Measurements from ENCODE around the gene IBTK.
"Not testable (repeated sequence)": the region's sequence is repeated elsewhere in the genome, so short reads cannot be mapped to it uniquely, and the experiment has no call there.

IBTK gene

GRCh38 chr6:82172594-82172993, 75.0 kb downstream of the IBTK start:
- no peak for DNase-seq (ENCODE audit: low spot score)

DNA sequence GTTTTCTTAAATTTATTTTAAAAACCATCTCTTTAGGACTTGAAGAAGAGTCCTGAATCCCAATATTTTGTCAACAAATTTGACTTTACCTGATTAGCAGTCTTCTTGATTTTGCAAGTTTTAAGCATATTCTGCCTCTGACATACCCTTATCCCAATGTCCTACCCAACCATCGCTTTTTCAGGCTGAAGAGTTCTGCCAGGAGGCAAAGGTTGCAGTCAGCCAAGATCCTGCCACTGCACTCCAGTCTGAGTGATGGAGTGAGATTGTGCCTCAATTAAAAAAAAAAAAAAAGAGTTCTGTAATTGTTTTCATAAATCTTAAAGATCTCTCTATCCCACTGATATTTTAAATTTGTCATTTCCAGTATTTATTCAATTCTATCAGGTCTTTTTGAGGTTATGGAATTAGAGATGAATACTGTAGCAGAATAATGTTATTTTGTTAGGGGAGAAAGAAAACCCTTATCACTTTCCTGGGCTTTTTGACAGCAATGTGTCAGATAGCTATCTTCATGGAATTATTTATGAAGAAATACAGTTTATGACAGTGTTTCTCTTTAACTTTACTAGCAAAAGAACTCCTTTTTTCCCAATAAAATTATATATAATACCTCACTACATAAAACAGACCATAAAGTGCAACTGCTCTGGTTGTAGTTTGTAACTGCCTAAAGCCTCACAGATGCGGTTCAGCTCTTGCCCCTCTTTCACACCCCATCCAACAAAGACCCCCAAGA, 78.2 kb downstream of the IBTK start:
- DNase-seq (ENCODE audit: low spot score), result no peak

- no peak for DNase-seq (ENCODE audit: low spot score)
Measured at GRCh38 chr6:82166493-82166892, 81.1 kb downstream of the IBTK start.

- no peak for DNase-seq (ENCODE audit: low spot score)
Measured at GRCh38 chr6:82160255-82160990, 87.1 kb downstream of the IBTK start.

DNA sequence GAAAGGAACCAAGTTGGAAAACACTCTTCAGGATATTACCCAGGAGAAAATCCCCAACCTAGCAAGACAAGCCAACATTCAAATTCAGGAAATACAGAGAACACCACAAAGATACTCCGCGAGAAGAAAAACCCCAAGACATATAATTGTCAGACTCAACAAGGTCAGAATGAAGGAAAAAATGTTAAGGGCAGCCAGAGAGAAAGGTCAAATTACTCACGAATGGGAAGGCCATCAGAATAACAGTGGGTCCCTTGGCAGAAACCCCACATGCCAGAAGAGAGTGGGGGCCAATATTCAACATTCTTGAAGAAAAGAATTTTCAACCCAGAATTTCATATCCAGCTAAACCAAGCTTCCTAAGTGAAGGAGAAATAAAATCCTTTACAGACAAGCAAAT, 94.8 kb downstream of the IBTK start:
- DNase-seq (ENCODE audit: low spot score), result not testable (repeated sequence)

- not testable (repeated sequence) for DNase-seq (ENCODE audit: low spot score)
Measured at GRCh38 chr6:82151147-82151546, 96.4 kb downstream of the IBTK start.

- no peak for DNase-seq (ENCODE audit: low spot score)
Measured at GRCh38 chr6:82145926-82146452, 101.6 kb downstream of the IBTK start.

- no peak for DNase-seq (ENCODE audit: low spot score)
Measured at GRCh38 chr6:82144852-82145340, 102.6 kb downstream of the IBTK start.

DNA sequence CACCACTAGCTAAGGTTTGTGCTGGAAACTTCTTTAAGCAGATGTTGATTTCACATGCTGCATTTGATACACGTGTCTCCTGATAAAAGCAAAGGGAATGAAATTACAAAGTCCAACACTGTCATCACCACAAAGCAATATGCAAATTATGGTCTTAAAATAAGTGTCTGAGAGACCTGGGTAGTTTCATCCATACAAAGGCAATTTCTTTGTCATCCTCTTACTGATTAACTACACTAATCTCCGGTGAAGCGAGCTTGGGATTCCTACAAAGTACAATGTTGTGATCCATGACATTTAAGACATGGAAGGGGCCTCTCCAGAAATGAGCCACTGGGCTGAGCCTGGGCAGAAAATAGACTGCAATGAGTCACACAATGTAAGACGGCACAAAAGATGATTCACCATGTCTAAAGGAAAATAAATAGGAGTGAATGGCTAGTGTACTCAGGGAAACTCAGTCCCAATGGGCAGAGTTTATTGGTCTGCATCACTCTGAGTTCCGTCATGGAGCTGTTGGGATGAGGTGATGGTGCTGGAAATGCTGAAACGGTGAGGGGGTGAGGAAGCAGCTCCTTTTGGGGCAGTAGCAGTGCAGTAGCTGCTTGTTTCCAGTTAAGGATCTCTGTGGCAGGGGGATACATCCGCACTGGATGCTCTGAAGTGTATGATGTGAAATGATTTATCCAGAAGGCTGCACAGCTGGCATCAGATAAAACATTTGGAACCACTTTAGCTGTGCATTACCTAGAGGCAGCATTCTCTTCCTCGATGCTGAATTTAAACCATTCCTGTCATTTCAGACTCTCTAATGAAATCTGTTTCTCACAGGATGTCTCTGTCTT, 103.3 kb downstream of the IBTK start:
- no peak for DNase-seq (ENCODE audit: low spot score)

GRCh38 chr6:82143041-82143481, 104.5 kb downstream of the IBTK start:
- DNase-seq (ENCODE audit: low spot score), result no peak

DNA sequence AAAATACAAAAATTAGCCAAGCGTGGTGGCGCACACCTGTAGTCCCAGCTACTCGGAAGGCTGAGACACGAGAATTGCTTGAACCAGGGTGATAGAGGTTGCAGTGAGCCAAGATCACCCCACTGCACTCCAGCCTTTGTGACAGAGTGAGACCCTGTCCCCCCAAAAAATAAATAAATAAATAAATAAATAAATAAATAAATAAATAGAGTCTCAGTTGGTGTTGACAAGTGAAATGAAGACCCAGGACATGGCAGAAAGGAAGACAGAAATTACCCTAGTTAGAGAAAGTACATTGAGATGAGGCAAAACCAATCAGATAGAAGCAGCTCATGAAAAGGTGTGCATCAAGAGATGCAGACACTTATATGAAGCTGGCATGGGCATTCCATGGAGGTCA, 105.0 kb downstream of the IBTK start:
- no peak for DNase-seq (ENCODE audit: low spot score)

DNA sequence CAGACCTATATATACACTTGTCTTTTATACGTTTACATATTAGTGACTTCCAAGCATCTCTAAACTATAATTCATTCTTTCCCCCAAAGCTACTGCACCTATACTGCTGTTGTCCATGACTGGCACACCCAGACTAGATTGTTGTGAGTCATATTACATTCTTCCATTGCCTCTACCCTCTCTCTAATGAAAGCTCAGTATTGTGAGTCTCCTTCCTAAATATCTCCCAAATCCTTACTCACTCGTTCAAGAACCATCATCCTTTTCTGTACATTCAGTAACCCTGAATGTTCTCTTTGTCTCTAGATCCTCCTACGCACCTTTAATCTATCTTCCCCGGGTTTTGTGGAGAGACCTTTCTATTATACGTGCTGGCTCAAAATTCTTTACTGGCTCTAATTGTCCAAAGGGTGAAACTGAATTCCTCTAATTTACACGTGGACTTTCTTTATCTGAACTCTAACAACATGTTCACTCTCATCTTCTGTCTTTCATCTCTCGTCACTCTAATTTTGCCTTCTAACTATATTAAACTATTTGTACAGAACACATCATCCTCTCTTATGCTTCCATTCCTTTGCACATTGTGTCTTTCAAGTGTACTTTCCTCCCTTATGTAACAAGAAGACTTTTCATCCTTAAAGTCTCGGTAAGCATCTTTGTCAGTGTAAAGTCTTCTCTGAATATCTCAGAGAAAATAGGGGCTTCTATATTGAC, 109.3 kb downstream of the IBTK start:
- no peak for DNase-seq (ENCODE audit: low spot score)

- DNase-seq (ENCODE audit: low spot score), result no peak
Measured at GRCh38 chr6:82131441-82131840, 116.1 kb downstream of the IBTK start.

- no peak for DNase-seq (ENCODE audit: low spot score)
Measured at GRCh38 chr6:82129797-82130196, 117.7 kb downstream of the IBTK start.

GRCh38 chr6:82128973-82129372, 118.6 kb downstream of the IBTK start:
- not testable (repeated sequence) for DNase-seq (ENCODE audit: low spot score)

- DNase-seq (ENCODE audit: low spot score), result no peak
Measured at GRCh38 chr6:82123632-82124031, 123.9 kb downstream of the IBTK start.

Measured in HuH-7.5 (cell line).